ENCODE measurements around the gene CDH23.

The CDH23 gene

GRCh38 chr10:71756311-71757191 lies 359.8 kb downstream of the CDH23 start:
- Histone ChIP-seq H3K4me3 (ENCODE audit: low read length) (no peak overlapping the region), H3K9ac (ENCODE audit: low read length) (no peak overlapping the region), H3K27ac (ENCODE audit: low read length) (no peak overlapping the region), H3K9me2 (replicated peaks; ENCODE audit: insufficient read depth, low read length) (no peaks in the 10 kb centered on the region), H3K79me2 (ENCODE audit: low read length) (no peaks in the 10 kb centered on the region), H3F3A (ENCODE audit: insufficient read depth, low read length) (no peaks in the 10 kb centered on the region), H3K9me3 (replicated peaks; ENCODE audit: insufficient read depth, low read length) (no peaks in the 10 kb centered on the region), H3K27me3 (replicated peaks; ENCODE audit: insufficient read depth, low read length) (no peaks in the 10 kb centered on the region), H4K20me1 (ENCODE audit: insufficient read depth, low read length) (no peaks in the 10 kb centered on the region), H2AFZ (ENCODE audit: low read length) (no peak overlapping the region), H3K36me3 (replicated peaks; ENCODE audit: insufficient read depth, low read length) (no peaks in the 10 kb centered on the region), H3K4me1 (ENCODE audit: low read length) (no peaks in the 10 kb centered on the region), H3K4me2 (ENCODE audit: low read depth, low read length) (no peak overlapping the region)
- TF ChIP-seq CTCF (IDR thresholded peaks at IDR 0.05; ENCODE audit: low read length) (no peak), EZH2phosphoT487 (IDR thresholded peaks at IDR 0.05; ENCODE audit: low read length) (no peak), EZH2 (optimal IDR thresholded peaks at IDR 0.05; ENCODE audit: low read depth, low read length) (no peak)
- DNase-seq: no peak

DNA sequence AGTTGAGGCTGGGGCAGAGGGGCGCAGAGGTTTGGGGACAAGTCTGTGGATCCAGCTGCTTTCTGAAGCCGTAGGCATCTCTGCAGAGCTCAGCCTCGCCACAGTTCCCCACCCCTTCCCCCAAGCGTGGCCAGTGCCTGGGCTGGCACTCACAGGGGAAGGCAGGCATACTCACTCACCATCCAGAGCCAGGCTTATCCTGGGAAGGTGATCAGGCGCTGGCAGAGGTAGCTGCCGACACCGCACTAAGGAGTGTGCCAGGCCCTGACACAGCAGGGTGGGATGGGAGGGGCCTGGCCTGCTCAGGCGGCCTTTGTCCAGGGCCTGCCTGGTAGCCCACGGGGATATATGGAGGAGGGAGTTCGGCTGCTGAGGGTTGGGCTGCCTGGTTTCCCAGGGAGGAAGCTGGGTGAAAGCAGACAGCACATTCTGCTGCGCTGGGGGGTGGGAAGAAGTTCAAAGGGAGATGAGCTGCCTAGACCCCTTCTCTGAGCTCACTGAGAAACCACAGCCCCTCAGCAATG lies 360.7 kb downstream of the CDH23 start:
- no peaks in the 10 kb centered on the region for H3K27me3 ChIP-seq (replicated peaks; ENCODE audit: insufficient read depth, low read length)
- no peak for TF ChIP-seq CTCF (IDR thresholded peaks at IDR 0.05; ENCODE audit: low read length)
- TF ChIP-seq EZH2 (optimal IDR thresholded peaks at IDR 0.05; ENCODE audit: low read depth, low read length): no peak
- no peak for TF ChIP-seq EZH2phosphoT487 (IDR thresholded peaks at IDR 0.05; ENCODE audit: low read length)

DNA sequence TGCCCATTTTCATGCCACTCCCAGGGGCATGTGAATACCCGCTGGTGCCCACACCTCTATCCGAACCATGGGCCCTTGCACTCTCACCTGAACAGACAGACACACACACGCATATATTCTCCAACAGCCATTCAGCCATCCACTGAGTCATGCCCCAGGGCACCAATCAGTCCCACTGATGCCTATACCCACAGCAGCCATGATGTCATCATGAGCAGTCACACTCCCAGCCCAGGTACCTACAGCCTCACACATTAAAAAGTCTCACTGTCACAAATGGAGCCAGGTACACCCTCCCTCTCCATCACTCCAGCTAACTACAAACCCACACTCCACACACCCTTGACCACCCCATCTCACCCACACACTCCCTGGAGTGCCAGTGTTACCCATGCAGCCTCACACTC lies 364.4 kb downstream of the CDH23 start:
- no peak for DNase-seq
- H2AFZ ChIP-seq (ENCODE audit: low read length): no peak overlapping the region
- no peaks in the 10 kb centered on the region for H3K4me1 ChIP-seq (ENCODE audit: low read length)
- no peaks in the 10 kb centered on the region for H4K20me1 ChIP-seq (ENCODE audit: insufficient read depth, low read length)
- no peaks in the 10 kb centered on the region for H3K27me3 ChIP-seq (replicated peaks; ENCODE audit: insufficient read depth, low read length)
- H3F3A ChIP-seq (ENCODE audit: insufficient read depth, low read length): no peaks in the 10 kb centered on the region
- H3K79me2 ChIP-seq (ENCODE audit: low read length): no peaks in the 10 kb centered on the region
- no peak overlapping the region for H3K4me2 ChIP-seq (ENCODE audit: low read depth, low read length)
- H3K36me3 ChIP-seq (replicated peaks; ENCODE audit: insufficient read depth, low read length): no peaks in the 10 kb centered on the region
- H3K27ac ChIP-seq (ENCODE audit: low read length): no peak overlapping the region
- H3K9me2 ChIP-seq (replicated peaks; ENCODE audit: insufficient read depth, low read length): no peaks in the 10 kb centered on the region
- H3K9me3 ChIP-seq (replicated peaks; ENCODE audit: insufficient read depth, low read length): no peaks in the 10 kb centered on the region
- no peak overlapping the region for H3K9ac ChIP-seq (ENCODE audit: low read length)
- TF ChIP-seq EZH2phosphoT487 (IDR thresholded peaks at IDR 0.05; ENCODE audit: low read length): no peak
- no peak for TF ChIP-seq CTCF (IDR thresholded peaks at IDR 0.05; ENCODE audit: low read length)
- no peak for TF ChIP-seq EZH2 (optimal IDR thresholded peaks at IDR 0.05; ENCODE audit: low read depth, low read length)
- H3K4me3 ChIP-seq (ENCODE audit: low read length): no peak overlapping the region

More for the DNA sequence above, 360.7 kb downstream of the CDH23 start:
- Histone ChIP-seq H3K4me1 (ENCODE audit: low read length) (no peaks in the 10 kb centered on the region), H3K9ac (ENCODE audit: low read length) (no peak overlapping the region), H3F3A (ENCODE audit: insufficient read depth, low read length) (no peaks in the 10 kb centered on the region), H3K9me2 (replicated peaks; ENCODE audit: insufficient read depth, low read length) (no peaks in the 10 kb centered on the region), H3K79me2 (ENCODE audit: low read length) (no peaks in the 10 kb centered on the region), H3K4me3 (ENCODE audit: low read length) (no peak overlapping the region), H3K27ac (ENCODE audit: low read length) (no peak overlapping the region), H3K36me3 (replicated peaks; ENCODE audit: insufficient read depth, low read length) (no peaks in the 10 kb centered on the region), H4K20me1 (ENCODE audit: insufficient read depth, low read length) (no peaks in the 10 kb centered on the region), H3K4me2 (ENCODE audit: low read depth, low read length) (no peak overlapping the region), H2AFZ (ENCODE audit: low read length) (no peak overlapping the region), H3K9me3 (replicated peaks; ENCODE audit: insufficient read depth, low read length) (no peaks in the 10 kb centered on the region)
- no peak for DNase-seq

Data from MM.1S (cell line).